Mucosa of stomach (tissue), 1 donor: ENCODE results near the gene RETREG3.

Experiments used
- H3K27me3 ChIP-seq: one replicate; pipeline ENCODE4 v1.7.0; 2013; ENCODE audit warnings: mild to moderate bottlenecking, low read length; ENCODE audit not compliant: control insufficient read depth, insufficient read depth
- H3K36me3 ChIP-seq: one replicate; pipeline ENCODE4 v1.7.0; 2013; ENCODE audit warnings: low read length; ENCODE audit not compliant: control insufficient read depth, insufficient read depth
- H3K4me1 ChIP-seq: one replicate; pipeline ENCODE4 v1.7.0; 2013; ENCODE audit warnings: mild to moderate bottlenecking, low read length; ENCODE audit not compliant: control insufficient read depth, insufficient read depth
- H3K4me3 ChIP-seq: one replicate; pipeline ENCODE4 v1.7.0; 2013; ENCODE audit warnings: low read length
- H3K9ac ChIP-seq: one replicate; pipeline ENCODE4 v1.7.0; 2013; ENCODE audit warnings: mild to moderate bottlenecking, low read length, moderate library complexity
- H3K9me3 ChIP-seq: one replicate; pipeline ENCODE4 v1.7.0; 2013; ENCODE audit warnings: mild to moderate bottlenecking, low read length, moderate library complexity; ENCODE audit not compliant: control insufficient read depth
- donor health status: Pancreatic carcinoma.

RETREG3 gene

GRCh38 chr17:42577532-42578281, 31.5 kb downstream of the RETREG3 start, which contains the start of gene PSMC3IP:
TSS of gene PSMC3IP (minus strand) at chr17:42577729. CDS start at chr17:42577686, 43 bp downstream.
- Histone ChIP-seq H3K4me1 (peaks cover 13% of the 10 kb centered on the region), H3K4me3 (peak within 1 kb of the TSS; percentile 26), H3K27me3 (no peaks in the 10 kb centered on the region), H3K9me3 (no peaks in the 10 kb centered on the region), H3K9ac (peak within 1 kb of the TSS; percentile 60), H3K36me3 (peaks cover 16% of the 10 kb centered on the region)

GRCh38 chr17:42577140-42577531, 32.0 kb downstream of the RETREG3 start:
- Histone ChIP-seq H3K4me1 (peaks cover 13% of the 10 kb centered on the region), H3K4me3 (peak overlapping the region; percentile 26), H3K27me3 (no peaks in the 10 kb centered on the region), H3K9ac (peak overlapping the region; percentile 29), H3K9me3 (no peaks in the 10 kb centered on the region), H3K36me3 (peaks cover 19% of the 10 kb centered on the region)

- no peaks in the 10 kb centered on the region for H3K27me3 ChIP-seq
- peaks cover 33% of the 10 kb centered on the region for H3K4me1 ChIP-seq
- no peak overlapping the region for H3K4me3 ChIP-seq
- H3K36me3 ChIP-seq = peaks cover 23% of the 10 kb centered on the region
- no peaks in the 10 kb centered on the region for H3K9me3 ChIP-seq
- H3K9ac ChIP-seq = no peak overlapping the region
Measured at GRCh38 chr17:42574463-42574862, 34.7 kb downstream of the RETREG3 start.

- peaks cover 39% of the 10 kb centered on the region for H3K4me1 ChIP-seq
- no peaks in the 10 kb centered on the region for H3K9me3 ChIP-seq
- no peak overlapping the region for H3K4me3 ChIP-seq
- H3K36me3 ChIP-seq = peaks cover 36% of the 10 kb centered on the region
- no peak overlapping the region for H3K9ac ChIP-seq
- H3K27me3 ChIP-seq = no peaks in the 10 kb centered on the region
Measured at GRCh38 chr17:42573095-42573494, 36.1 kb downstream of the RETREG3 start.

- Histone ChIP-seq H3K9me3 (no peaks in the 10 kb centered on the region), H3K9ac (no peak overlapping the region), H3K4me1 (peaks cover 39% of the 10 kb centered on the region), H3K27me3 (no peaks in the 10 kb centered on the region), H3K36me3 (peaks cover 36% of the 10 kb centered on the region), H3K4me3 (no peak overlapping the region)
Measured at GRCh38 chr17:42571435-42572225, 37.5 kb downstream of the RETREG3 start.

- peak overlapping the region; percentile 17 for H3K9ac ChIP-seq
- H3K27me3 ChIP-seq = no peaks in the 10 kb centered on the region
- H3K4me1 ChIP-seq = peaks cover 57% of the 10 kb centered on the region
- H3K9me3 ChIP-seq = no peaks in the 10 kb centered on the region
- peaks cover 45% of the 10 kb centered on the region for H3K36me3 ChIP-seq
- H3K4me3 ChIP-seq = no peak overlapping the region
Measured at GRCh38 chr17:42568341-42569111, 40.6 kb downstream of the RETREG3 start.

- Histone ChIP-seq H3K4me1 (peaks cover 63% of the 10 kb centered on the region), H3K36me3 (peaks cover 33% of the 10 kb centered on the region), H3K27me3 (no peaks in the 10 kb centered on the region)
Measured at GRCh38 chr17:42566883-42567573, 42.1 kb downstream of the RETREG3 start, which contains the start of gene MLX. TSS of gene MLX (plus strand) at chr17:42567100. CDS start at chr17:42567125, 25 bp downstream.

GRCh38 chr17:42566215-42566882, 42.8 kb downstream of the RETREG3 start:
- Histone ChIP-seq H3K9ac (peak overlapping the region; percentile 83), H3K4me3 (peak overlapping the region; percentile 96), H3K9me3 (no peaks in the 10 kb centered on the region), H3K27me3 (no peaks in the 10 kb centered on the region), H3K36me3 (peaks cover 31% of the 10 kb centered on the region), H3K4me1 (peaks cover 60% of the 10 kb centered on the region)

More at GRCh38 chr17:42566883-42567573, 42.1 kb downstream of the RETREG3 start, which contains the start of gene MLX:
- peak within 1 kb of the TSS; percentile 96 for H3K4me3 ChIP-seq
- H3K9ac ChIP-seq = peak within 1 kb of the TSS; percentile 83
- no peaks in the 10 kb centered on the region for H3K9me3 ChIP-seq

GRCh38 chr17:42565523-42566214, 43.5 kb downstream of the RETREG3 start:
- H3K36me3 ChIP-seq = peaks cover 31% of the 10 kb centered on the region
- H3K4me3 ChIP-seq = no peak overlapping the region
- H3K4me1 ChIP-seq = peaks cover 56% of the 10 kb centered on the region
- peak overlapping the region; percentile 83 for H3K9ac ChIP-seq
- H3K27me3 ChIP-seq = no peaks in the 10 kb centered on the region
- no peaks in the 10 kb centered on the region for H3K9me3 ChIP-seq

- H3K9me3 ChIP-seq = no peaks in the 10 kb centered on the region
- peaks cover 52% of the 10 kb centered on the region for H3K4me1 ChIP-seq
- peak overlapping the region; percentile 13 for H3K9ac ChIP-seq
Measured at GRCh38 chr17:42564815-42565522, 44.2 kb downstream of the RETREG3 start.

More at GRCh38 chr17:42564815-42565522, 44.2 kb downstream of the RETREG3 start:
- no peak overlapping the region for H3K4me3 ChIP-seq
- peaks cover 27% of the 10 kb centered on the region for H3K36me3 ChIP-seq
- no peaks in the 10 kb centered on the region for H3K27me3 ChIP-seq
